Hematopoietic multipotent progenitor cell treated with erythropoietin and hydrocortisone succinate and interleukin-3 and kit ligand, for 8 days (in vitro differentiated cells): Measurements from ENCODE around the gene NRN1.

ENCODE experiments used
- DNase-seq: peaks from one replicate; pipeline ENCODE4 v3.0.0-alpha.2; 2015

The NRN1 gene

DNA sequence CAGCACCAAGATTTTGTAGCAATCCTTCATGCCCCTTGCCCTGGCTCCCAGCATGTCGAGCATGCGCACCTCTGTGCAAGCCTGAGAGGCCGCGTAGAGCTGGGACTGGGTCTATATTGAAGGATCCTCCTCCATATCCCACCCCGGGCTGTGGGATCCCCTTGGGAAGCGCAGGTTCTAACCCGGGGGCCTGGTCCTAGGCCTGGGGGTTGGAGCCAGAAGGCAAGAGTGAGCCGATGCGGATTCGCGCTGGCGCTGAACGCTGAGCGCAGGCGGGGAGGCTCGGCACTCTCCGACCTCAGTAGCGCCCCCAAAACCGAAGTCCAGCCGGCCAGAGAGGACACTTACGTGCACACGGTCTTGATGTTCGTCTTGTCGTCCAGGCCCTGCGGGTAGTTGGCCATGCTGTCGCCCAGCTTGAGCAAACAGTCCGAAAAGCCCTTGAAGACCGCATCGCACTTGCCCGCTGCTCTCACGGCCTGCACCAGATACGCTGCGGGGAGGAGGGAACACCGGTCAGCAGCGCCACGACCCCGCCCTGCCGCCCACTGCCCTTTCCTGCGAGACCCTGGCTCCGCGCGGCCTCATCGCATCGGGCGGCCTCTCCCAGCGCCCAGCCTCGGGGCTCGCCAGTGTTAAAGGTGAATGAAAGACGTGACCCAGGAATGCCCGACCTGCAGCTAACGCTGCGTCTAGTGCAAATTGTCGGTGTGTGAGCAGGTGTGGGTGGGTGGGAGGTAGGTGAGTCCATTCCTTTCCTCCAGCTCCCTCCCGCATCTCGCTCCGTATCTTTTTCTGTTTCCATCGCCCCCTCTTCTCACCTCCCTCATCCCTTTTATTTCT lies 4.5 kb downstream of the NRN1 start:
- DNase-seq, result no peak

- DNase-seq, result no peak
Measured at GRCh38 chr6:6001443-6001842, 5.3 kb downstream of the NRN1 start.

GRCh38 chr6:5999688-6000608 lies 6.8 kb downstream of the NRN1 start:
- DNase-seq, result no peak

DNA sequence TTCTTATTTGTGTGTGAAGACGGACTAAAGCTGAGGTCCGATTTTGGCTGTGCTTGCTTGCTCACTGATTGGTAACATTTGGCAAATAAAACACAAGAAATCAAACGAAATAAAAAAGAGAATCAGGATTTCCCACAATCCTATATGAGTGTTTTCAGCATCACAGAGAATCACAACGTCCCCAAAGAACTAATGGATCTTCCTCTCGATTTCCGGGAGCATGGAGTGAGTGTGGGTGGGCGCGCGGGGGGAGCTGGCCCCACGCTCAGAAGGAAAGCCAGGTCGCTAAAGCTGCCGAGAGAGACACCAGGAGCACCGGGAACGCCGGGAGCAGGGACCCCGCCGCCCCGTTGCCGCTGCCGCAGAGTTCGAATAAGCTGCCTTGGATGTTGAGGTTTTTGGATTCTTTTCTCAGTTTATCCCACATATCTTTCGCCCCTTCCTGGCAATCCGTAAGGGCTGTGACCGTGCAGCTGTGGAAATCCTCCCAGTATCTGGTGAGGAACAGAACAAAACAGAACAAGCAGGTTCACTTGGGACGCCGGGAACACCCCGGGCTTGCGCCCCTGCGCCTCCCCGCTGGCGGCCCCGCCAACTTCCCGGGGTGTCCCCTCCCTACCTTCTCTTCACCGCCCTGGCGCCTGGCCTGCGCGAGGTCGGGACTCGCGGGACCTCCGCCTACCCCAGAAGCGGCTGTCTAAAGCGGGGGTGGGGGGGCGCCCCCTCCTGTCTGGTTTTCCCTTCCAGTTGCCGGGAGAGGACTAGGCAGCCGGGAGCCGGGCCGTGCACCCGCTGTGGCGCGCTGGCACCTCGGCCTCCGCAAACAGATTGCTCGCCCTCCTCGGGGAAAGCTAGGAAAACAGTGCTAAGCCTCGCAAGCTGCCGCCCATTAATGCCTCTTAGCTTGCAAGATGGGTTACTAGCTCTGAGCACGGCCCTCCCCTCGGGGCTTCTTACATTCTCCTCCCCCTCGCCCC lies 7.7 kb downstream of the NRN1 start:
- DNase-seq, result no peak

GRCh38 chr6:5998236-5998635 lies 8.5 kb downstream of the NRN1 start:
- DNase-seq, result no peak

GRCh38 chr6:5997420-5997987 lies 9.2 kb downstream of the NRN1 start:
- no peak for DNase-seq

DNA sequence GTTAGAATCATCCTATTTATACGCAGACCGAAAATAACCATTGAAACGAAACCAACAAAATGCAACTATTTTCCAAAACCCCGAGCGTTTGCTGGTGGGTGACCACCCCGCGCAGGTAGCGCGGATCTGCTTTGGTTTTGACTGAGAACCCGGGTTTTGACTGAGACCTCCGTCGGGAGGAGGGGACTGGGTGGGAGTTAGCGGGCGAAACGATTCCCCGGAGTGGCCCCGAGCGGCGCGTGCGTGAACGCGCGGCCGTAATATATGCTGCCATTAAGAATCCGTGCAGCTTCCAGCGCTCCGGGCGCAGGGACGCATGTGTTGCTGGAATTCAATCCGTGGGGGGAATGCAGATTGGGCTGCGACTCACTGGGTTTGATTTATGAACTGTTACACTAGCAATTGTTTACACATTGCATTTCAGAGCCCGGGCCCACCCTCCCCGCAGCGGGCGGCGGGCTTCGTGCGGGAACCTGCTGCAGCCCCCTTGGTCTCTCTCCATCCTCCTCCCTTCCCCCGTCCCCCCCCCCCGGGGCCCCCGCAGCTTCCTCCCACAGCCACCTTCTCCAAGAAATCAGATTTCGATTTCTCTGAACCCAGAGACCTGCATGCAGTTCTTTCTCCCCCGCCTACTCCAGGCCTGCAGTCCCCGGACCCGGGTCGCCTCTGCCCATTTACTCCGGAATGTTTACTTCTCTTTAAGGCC lies 9.9 kb downstream of the NRN1 start:
- DNase-seq, result no peak

DNA sequence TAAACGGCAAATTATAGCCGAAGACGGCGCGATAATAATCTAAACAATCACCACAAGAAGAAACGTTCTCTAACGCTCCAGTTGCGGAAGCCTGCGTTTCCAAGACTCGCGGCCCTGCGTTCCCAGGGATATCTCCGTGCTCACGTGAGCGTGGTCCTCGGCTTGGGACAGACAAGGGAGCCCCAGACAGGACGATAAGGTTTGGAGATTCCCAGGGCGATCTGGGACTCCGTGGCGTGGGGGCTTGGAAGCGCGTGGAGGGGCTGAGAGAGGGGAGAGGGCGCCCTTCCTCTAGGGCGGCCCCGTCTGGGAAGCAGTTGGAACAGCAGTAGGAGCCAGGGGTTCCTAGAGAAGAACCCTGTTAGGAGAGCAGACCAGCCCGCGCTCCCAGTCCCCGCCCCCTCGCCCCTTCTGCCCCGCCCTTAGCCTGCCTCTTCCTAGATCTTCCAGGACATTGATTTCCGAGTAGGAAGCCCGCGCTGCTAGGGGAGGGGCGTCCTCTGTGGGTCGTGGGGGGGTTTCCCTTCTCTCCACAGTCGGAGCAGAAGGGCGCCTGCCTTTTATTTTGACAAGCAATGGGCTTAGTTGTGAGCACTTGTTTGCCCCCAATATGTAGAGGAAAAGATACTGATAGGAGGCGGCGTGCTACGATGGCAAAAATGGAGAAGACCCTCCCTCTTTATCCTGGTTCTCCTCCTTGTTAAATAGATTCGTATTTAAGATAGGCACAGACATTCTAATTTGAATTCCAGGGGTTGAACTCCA lies 10.6 kb downstream of the NRN1 start:
- DNase-seq, result no peak

- no peak for DNase-seq
Measured at GRCh38 chr6:5995658-5995948, 11.1 kb downstream of the NRN1 start.

GRCh38 chr6:5994999-5995657 lies 11.6 kb downstream of the NRN1 start:
- DNase-seq, result no peak

DNA sequence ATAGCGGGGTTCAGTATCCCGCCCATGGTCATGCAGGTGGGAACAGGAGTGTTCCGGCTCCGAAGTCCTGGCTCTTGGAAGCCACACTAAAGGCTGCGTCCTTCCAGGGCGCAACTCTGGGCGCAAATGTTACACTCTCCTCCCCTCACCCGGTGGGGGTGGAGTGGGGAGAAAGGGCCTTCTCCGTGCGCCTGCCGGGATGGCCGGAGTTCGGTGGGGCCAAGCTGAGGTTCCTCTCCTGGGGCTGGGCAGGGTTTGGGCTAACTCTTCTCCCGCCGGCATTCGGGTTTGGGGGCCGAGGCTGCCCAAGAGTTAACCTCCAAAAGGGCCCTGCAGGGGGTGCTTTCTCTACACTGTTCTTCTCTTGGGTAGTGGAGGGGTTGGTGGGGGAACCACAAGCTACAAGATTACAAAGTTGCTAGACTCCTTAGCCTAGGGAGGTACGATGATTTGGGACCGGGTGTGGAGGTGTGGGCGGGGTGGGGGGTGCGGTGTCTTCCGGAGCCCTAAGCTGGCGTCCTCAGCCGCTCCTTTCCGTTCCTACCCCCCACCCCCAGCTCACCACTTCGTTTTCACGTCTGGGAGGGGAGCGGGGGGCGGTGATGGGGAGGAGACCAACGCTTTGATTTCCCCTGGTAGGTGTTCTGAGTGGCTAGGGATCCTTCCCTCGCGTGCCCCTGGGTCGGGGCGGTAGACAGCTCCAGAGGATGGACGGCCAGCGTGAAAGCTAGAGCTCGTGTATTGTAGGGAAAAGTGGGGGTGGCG lies 12.3 kb downstream of the NRN1 start:
- no peak for DNase-seq

DNA sequence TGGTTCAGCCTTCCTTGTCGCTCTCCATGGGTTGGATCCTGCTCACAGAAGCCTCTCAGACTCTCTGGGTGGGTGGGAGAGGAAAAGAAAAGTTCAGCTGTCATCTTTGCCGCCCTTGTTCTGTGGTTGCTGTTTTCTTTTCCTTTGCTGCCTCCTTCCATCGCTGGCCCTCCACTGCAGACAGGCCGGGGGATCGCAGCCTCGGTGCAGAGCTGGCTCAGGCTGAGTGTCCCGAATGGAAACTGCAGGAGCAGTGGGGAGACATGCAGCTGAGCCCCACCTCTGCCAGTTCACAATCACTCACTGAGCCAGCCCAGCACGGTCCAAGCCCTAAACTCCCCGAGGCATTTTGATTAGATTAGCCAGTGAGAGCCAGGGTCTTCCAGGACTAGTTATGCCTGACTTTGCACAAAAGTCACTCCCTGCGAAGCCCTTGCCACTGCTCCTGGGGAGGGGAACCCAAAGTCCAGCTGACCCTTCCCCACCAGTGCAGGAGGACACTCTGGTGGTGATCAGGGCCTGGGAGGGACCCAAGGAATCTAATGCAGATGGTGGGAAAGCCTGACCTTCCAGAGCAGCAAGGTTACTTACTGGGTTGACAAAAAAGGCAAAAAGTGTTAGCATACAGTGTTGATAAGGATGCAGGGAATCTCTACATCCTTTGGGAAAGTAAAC lies 14.0 kb downstream of the NRN1 start:
- DNase-seq, result no peak

DNA sequence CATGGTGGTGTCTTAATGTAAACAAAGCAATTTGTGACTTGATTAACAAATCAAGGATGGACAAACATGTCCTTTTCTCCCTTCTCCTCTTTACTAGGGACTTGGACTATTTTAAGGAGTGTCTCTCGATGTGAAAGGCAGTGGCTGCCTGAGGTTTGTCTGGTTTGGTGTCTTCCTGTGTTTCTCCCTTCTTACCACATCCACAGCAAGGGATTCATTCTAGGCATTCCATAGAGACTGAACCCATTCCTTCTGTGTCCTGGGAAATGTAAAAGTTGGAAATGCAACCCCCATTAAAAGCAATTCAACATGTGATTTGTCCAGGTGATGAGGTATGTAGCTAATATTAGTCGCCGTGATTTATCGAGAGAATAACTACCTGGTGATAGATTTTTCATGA lies 15.9 kb downstream of the NRN1 start:
- DNase-seq, result no peak

- no peak for DNase-seq
Measured at GRCh38 chr6:5989141-5989723, 17.5 kb downstream of the NRN1 start.

DNA sequence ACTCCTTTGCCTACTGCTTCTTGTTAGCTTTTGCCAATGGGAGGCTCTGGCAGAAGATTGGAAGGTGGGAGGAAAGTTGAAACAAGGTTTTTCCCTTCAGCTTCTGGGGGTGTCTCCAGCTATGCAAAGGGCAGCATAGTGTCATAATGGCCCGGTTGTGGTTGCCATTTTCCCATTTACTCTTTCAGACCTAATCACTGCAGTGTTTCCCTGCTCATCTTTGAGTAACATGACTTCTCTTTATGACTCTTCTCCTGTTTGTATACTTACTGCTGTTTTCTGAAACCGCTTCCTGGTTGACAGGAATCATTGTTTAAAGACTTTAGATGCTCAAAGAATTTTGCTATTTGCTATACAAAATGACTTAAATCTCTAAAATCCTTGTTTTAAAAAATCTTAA lies 19.9 kb downstream of the NRN1 start:
- DNase-seq, result no peak

- no peak for DNase-seq
Measured at GRCh38 chr6:5984150-5985089, 22.3 kb downstream of the NRN1 start.
